Cerebellar cortex (tissue), 1 donor: ENCODE data around the gene PARVA.

Experiments used
- DNase-seq: peaks from one replicate; pipeline ENCODE4 v3.0.0-alpha.2; 2015; ENCODE audit warnings: low spot score

PARVA gene

DNA sequence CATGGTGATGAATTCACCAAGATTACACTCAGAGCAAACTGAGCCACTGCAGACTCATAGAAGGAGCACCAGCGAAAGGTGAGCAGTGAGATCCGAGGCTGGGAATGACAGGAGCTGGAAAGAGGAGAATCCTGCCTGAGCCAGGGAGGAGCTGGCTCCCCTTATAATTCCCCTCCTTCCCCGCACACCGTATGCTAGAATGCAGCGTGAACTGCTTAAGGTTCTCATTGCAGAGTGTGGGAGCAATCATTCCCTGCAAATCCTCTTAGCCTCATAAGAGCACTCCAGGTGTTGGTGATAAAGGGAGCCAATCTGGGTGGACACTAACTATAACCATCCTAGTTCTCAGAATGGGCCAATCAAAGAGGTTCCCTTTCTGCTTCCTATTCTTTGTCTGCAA, 169.3 kb downstream of the PARVA start:
- no peak for DNase-seq

DNA sequence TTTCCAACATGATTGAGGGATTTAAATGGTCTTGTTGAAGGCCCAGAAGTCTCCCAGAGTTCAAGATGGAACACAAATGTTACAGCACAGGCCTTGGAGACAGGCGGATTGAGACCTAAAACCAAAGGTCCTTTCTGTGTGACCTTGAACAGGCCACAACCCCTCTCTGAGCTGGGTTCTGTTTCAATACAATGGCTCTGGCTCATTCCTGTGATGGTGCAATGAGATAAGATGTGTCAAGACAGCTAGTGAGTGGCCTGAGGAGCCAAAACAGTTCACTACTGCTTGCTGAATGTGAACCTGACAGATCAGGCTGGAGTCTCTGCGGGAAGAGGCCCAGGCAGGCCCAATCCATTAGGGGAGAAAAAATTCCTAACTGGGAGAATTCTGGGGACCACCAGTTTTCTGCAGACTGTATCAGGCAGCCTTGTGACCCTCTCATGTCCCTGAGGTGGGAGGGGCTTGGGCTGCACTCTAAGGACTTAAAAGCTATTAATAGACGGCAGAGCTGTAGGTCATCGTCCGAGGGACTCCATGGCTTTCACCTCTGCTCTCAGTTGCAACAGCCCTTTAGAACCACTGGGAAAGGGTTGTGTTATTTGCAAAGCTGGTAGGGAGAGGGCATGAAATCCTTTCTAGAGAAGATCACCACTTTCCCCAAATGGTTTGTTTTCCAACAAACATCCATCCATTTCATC, 170.7 kb downstream of the PARVA start:
- no peak for DNase-seq

DNA sequence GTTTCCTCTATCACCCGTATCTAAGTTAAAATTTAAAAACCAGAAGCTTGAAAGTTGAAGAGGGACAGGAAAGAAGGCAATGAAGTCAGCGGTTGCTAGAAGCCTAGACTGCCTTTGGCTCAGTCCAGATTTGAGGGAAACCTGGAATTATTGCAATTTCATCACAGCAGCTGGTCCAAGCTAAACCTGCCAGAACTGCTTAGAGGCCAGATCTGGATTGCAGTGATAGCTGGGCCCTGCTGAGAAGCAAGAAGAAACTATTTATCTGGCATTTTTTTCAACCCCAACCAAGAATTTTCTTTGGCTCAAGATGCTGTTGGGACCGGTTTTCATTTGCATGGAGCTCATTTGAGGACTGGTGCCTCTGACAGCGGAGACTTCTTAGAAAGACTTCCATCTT, 175.3 kb downstream of the PARVA start:
- no peak for DNase-seq

DNA sequence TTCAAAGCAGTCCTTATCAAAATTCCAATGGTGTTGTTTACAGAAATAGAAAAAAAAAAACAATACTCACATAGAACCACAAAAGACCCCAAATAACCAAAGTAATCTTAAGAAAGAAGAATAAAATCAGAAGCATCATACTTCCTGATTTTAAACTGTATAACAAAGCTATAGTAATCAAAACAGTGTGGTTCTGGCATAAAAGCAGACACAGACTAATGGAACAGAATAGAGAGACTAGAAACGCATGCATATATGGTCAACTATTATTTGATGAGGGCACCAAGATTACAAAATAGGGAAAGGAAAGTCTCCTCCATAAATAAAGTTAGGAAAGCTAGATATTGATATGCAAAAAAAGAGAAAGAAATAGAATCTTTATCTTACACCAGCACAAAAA, 176.8 kb downstream of the PARVA start:
- no peak for DNase-seq

DNA sequence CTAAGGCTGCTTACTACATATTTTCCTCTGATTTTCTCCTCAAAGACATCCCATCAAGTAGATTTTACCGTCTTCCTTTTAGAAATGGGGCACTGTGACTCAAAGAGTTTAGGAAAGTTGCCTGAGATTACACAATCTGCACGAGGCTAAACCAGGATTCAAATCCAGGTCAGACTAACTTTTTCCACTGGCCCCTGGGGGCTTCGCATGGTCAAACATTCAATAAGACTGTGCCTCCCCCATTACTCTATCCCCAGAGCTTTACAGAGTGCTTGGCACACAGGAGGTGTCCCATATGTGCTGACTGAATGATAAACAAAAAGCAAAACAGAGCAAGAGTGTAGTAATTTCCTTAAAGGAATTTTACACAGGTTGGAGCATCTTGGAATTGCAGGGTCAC, 178.8 kb downstream of the PARVA start:
- DNase-seq, result peak; percentile 18

DNA sequence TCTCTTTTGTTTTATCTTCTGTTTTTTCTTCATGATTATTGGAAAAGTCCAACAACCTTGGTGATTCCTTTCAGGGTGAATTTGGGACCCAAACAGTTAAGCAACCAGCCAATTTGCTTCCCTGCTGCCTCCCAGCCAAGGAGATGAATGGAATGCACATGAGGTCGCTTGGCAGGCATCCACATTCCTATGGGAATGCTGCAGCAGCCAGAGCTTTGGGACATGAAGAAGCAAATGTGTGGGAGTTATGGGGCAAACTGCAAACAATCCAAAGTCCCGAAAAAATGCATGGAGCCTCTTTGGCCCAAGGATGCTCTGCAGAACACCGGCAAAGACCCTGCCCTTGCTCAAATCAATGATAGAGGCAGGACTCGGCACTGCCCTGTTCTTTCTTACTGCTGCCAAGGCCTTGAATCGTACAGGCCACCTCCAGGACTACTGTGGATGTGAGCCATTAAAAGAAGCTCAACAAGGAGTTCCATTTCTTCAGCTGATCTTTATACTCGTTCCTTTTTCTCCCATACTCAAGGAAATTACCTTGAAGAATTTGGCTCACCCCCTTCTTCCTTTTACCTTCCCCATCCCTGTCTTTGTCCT, 179.5 kb downstream of the PARVA start:
- peak; percentile 67 for DNase-seq

DNA sequence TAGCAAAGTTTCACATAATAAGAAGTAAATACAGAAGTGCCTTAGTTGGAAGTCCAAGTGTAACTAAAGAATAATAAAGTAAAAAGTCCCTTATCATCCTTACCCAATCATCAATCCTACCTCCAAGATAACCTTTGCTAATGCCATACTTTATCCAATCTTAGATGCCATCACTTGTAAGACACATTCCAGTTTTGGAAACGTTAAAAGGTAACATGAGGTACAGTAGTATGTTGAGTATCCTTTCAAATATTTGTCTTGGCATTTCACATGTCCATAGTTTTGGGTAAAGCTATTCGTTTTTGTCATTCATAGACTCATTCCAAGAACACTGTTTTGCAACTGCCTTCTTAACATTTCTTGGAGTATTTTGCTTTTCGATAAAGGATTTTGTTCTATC, 181.6 kb downstream of the PARVA start:
- no peak for DNase-seq

DNA sequence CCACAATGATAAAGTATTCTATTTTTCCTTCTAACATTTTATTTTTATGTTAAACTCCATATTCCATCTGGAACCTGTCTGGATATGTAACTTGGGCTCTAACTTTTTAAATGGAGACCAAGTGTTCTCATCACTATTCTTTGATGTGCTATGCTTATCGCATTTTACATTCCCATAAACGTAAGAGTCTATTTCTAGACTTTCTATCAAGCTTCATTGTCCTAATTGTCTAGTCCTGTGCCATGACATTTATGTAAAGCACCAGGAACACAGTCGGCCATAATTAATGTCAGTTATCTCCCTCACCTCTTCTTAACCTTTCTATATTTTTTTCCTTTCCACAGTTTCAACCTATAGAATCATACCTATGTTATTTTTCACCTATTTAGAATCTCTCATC, 183.0 kb downstream of the PARVA start:
- DNase-seq, result no peak

DNA sequence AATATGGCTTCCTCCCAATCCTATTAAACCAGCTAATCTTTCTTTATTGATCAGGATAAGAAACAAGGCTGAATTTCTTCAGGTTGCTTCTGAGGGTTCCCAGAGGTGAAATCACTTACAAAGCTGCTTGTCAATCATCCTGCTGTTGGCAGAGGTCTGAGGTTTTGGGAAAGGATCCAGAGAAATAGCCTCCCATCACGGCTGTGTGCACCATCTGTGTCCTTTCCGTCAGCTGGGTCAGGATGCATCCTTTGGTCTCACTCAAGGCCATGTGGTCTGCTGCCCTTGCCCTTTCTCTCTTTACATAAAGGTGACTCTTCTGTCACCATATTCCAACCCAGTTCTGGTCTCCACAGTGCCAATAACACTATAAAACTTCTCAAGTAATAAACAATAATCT, 183.5 kb downstream of the PARVA start:
- no peak for DNase-seq

DNA sequence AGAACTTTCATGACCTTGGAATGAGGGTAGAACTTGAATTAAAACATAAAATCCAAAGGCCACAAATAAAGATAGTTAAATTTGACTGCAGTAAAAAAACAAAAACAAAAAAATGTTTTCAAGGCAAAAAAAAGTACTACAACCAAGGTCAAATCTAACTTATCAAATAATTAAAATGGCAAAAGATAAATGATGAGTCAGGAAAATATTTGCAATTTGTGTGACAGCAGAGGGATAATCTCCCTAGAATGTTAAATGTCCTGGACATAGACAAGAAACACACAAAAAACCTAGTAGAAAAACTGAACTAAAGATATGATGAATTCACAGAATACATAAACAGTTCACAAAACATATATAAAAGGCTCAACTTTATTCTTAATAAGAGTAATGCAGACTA, 186.6 kb downstream of the PARVA start:
- DNase-seq, result no peak

DNA sequence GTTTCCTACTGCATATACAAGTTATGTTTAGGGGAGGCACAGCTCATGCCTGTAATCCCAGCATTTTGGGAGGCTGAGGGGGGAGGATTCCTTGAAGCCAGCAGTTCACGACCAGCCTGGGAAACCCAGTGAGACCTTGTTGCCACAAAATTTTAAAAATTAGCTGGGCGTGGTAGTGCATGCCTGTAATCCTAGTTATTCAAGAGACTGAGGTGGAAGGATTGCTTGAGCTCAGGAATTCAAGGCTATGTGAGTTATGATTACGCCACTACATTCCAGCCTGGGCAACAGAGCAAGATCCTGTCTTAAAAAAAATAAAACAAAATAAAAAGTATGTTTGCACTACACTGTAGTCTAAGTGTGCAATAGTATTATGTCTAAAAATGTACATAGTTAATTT, 188.0 kb downstream of the PARVA start:
- no peak for DNase-seq

DNA sequence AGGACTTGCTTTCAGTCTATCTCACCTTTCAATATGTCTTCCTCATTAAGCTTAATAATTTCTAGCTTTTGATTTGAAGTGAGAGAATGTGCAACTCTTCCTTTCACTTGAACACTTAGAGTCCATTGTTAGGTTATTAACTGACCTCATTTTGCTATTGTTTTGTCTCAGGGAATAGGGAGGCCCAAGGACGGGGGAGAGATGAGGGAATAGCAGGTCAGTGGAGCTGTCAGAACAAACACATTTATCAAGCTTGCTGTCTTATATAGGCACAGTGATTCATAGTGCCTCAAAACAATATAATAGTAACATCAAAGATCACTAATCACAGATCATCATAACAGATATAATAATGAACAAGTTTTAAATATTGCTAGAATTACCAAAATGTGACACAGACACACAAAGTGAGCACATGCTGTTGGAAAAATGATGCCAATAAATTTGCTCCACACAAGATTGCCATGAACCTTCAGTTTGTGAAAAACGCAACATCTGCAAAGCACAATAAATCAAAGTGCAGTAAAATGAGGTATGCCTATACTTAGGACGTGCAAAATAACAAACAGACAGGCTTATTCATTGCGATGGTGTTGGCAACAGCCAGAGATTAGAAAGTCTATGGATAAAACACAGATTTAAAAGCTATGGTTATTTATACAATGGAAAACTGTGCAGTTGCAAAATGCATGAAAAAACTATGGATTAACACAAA, 190.5 kb downstream of the PARVA start:
- no peak for DNase-seq

DNA sequence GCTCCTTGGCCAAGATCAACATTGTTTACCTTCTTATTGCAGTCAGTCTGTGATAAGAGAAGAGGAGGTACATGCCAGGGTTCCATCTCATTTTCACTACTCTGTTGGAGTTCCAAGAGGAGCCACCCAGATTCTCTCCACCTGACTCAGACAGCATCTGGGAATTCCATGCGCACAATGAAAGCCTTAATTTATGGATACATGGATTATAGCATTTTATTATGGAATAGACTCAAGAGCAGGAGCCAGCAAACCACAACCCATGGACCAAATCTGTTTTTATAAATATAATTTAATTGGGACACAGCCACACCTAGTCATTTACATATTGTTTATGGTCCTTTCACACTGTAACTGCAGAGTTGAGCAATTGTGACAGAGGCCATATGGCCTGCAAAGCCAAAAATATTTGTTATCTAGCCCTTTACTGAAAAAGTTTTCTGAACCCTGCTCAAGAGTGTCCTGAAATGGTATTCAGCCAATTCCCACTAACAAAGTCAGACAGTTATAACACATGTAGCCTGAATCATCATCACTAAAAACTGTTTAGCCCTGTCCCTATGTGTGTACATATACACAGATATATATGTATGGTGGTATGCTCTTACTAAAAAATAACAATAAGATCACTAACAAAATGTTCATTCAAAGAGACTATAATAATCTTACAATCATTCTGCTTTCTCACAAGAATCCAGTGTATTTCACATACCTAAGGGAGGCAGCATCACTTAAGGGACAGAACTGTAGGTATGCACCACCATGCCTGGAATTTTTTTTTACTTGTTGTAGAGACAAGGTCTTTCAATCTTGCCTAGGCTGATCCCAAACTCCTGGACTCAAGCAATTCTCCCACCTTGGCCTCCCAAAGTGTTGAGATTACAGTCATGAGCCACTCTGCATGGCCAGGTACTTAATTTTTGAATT, 192.4 kb downstream of the PARVA start:
- no peak for DNase-seq

DNA sequence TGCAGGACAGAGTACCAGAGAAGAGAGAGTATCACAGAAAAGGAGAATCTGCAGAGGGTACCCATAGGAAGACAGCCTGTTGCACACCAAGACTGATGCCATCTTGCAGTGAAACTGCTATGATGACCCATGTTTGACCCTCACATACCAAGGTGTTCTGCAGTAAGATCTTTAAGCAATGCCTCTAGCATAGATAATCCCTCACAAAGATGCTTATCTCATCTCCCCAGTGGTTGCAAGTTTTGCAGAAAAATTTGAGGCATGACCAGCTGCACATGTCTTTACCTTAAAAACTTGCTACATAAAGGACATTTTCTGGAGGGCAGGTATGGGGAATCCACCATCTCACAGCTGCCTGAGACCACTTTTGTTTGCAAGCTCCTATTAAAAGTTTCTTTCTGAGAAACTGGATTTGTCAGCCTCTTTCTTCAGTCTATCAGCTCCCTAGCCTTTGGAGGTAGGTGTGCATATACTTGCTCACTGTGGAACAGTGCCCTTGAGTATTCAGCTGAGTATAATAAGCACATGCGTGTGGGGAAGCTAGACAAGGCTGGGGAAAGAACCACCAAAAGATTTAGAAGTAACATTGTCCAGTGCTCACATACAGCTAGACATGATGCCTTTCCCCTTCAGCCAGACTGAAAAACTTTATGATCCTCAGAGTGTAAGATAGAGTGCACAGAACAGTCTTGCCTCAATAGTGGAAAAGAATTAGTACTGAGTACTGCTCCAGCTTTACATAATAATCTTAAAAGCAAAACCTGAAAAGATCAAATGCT, 196.5 kb downstream of the PARVA start:
- no peak for DNase-seq

DNA sequence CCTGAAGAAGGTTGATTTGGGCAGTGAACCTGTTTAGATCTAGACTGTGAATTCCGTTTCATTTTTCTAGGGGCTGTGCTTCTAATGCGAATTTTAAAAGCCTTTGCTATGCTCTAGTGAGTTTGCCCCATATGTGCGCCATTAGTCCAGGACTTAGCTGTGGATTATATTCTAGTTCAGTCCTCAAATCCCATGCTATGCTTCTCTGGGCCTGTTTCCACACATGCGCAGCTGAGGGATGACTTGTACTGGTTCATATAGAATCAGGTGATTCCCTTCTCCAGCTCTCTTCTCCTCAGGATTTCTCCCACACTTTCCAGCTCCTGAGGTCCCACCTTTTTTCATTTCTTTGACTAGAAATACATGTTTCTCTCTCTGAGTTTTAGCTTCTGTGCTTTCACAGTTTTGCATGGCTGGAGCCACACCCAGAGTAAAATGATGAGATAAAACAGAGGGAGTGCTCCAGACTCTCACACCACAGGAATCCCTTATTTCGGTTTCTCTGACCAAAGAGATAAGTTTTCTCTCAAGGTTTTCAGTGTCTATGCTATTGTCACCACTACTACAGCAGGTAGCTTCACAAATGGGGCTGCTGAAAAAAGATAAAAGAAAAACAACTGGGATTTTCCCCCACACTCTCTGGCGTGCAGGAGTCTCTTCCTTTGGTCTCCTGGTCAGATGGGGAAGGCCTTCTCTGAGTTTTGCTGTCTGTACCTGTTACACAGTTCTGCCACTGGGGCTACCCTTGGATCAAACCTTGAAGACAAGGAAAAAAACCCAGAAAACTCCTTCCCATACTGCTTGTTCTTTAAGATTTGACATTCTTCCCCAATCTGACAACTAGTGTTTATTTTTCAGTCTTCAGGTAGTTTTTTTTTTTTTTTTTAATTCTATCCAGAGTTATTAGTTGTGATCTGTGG, 200.6 kb downstream of the PARVA start:
- DNase-seq, result no peak

DNA sequence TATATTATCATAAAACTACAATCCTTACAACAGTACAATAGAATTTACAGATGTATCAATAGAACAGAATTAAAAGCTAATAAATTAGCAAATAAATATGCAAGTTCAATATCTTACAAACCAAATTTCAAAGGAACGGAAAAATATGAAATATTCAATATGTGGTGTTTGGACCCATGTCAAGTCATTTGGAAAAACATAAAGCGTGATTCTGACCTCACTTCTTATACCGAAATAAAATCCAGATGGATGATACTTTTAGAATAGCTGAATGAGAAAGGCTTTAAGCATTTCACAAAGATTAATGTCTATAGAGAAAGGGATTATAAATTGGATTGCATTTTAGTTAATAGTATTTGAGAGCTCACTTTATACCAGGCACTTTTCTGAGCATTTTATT, 204.0 kb downstream of the PARVA start:
- no peak for DNase-seq

DNA sequence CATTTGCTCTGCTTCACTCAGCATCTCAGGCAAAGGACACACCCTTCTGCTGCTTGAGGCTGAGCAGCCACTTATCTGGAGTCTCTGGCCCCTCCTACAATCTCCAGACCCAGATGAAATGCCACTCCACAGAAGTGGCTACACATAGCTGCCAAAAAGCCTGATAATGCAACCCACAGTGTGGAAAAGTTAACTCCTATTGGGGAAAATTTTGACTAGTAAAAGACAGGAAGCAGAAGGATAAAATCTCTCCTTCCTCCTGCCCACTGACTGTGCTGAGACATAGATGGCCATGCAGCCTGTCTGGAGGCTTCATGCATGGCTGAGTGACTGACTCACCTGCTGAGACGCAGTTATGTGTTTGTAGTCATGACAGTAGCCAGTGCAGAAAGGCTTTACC, 204.6 kb downstream of the PARVA start:
- no peak for DNase-seq
